ENCODE measurements around the gene INPP4A. TPM values are rescaled to one million over a fixed set of nuclear protein-coding genes. Genes with fewer than 3 reads are reported as not detected.

INPP4A gene
- total and polyA plus RNA-seq, 10 of the 15 experiments (the other 5 are each of a cell fraction or from before 2014, with no cell fraction given), result 4.7 to 62.3 (median 36.9) TPM

DNA sequence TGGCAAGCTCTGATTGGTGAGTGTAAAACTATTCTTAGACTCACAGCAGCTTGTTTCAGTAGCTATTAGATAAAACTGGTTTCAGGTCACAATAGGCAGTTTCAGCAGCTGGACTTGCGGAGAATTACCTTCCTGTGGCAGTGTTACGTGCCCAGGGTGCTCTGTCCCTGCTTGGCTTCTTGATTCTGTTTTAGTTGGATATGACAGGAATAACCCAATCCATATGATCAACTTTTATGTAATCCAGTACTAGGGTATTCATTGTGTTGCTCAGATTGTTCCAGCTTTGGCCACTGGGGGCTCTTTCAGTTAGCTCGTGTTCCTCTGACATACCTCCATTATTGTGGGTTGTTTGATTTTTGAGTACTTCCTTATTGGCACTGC, 43.1 kb downstream of the INPP4A start (continued):
- TF ChIP-seq, protein P1, sequence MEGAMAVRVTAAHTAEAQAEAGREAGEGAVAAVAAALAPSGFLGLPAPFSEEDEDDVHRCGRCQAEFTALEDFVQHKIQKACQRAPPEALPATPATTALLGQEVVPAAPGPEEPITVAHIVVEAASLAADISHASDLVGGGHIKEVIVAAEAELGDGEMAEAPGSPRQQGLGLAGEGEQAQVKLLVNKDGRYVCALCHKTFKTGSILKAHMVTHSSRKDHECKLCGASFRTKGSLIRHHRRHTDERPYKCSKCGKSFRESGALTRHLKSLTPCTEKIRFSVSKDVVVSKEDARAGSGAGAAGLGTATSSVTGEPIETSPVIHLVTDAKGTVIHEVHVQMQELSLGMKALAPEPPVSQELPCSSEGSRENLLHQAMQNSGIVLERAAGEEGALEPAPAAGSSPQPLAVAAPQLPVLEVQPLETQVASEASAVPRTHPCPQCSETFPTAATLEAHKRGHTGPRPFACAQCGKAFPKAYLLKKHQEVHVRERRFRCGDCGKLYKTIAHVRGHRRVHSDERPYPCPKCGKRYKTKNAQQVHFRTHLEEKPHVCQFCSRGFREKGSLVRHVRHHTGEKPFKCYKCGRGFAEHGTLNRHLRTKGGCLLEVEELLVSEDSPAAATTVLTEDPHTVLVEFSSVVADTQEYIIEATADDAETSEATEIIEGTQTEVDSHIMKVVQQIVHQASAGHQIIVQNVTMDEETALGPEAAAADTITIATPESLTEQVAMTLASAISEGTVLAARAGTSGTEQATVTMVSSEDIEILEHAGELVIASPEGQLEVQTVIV (IDR thresholded peaks at IDR 0.05; ENCODE audit: borderline replicate concordance, partially characterized antibody), result no peak
- TF ChIP-seq, protein P2, sequence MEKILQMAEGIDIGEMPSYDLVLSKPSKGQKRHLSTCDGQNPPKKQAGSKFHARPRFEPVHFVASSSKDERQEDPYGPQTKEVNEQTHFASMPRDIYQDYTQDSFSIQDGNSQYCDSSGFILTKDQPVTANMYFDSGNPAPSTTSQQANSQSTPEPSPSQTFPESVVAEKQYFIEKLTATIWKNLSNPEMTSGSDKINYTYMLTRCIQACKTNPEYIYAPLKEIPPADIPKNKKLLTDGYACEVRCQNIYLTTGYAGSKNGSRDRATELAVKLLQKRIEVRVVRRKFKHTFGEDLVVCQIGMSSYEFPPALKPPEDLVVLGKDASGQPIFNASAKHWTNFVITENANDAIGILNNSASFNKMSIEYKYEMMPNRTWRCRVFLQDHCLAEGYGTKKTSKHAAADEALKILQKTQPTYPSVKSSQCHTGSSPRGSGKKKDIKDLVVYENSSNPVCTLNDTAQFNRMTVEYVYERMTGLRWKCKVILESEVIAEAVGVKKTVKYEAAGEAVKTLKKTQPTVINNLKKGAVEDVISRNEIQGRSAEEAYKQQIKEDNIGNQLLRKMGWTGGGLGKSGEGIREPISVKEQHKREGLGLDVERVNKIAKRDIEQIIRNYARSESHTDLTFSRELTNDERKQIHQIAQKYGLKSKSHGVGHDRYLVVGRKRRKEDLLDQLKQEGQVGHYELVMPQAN (conservative IDR thresholded peaks at IDR 0.05), result 0 out of 2 replicates have a peak, but pooled peaks have one; percentile 31
- TF ChIP-seq ZBED1 (IDR thresholded peaks at IDR 0.05; ENCODE audit: borderline replicate concordance), result no peak
- no peak for TF ChIP-seq TBL1XR1 (IDR thresholded peaks at IDR 0.05; ENCODE audit: low read depth, low read length)
- TF ChIP-seq MYC (IDR thresholded peaks at IDR 0.05; ENCODE audit: insufficient read depth, insufficient read length, insufficient replicate concordance, low read length, severe bottlenecking), result no peak
- TF ChIP-seq KAT2A (conservative IDR thresholded peaks at IDR 0.05; ENCODE audit: control insufficient read depth, low read depth, low read length), result no peak
- peak; percentile 61 for TF ChIP-seq CREM (IDR thresholded peaks at IDR 0.05; ENCODE audit: low read depth)
- 0 out of 2 replicates have a peak, but pooled peaks have one; percentile 62 for TF ChIP-seq WRNIP1 (IDR thresholded peaks at IDR 0.05; ENCODE audit: borderline replicate concordance, low read depth, low read length)
- no peak for TF ChIP-seq MYB (IDR thresholded peaks at IDR 0.05; ENCODE audit: borderline replicate concordance, low read depth, low read length)
- TF ChIP-seq RUNX3 (IDR thresholded peaks at IDR 0.05; ENCODE audit: low read length), result peak; percentile 79
- TF ChIP-seq TCF12 (IDR thresholded peaks at IDR 0.05; ENCODE audit: low read depth, low read length), result peak; percentile 91
- no peak for TF ChIP-seq SIX5 (IDR thresholded peaks at IDR 0.05; ENCODE audit: low read depth, low read length, severe bottlenecking)
- no peak; the same call in none of the 2 replicates for TF ChIP-seq PML (IDR thresholded peaks at IDR 0.05; ENCODE audit: low read length)
- no peak for TF ChIP-seq POLR2AphosphoS2 (IDR thresholded peaks at IDR 0.05; ENCODE audit: low read depth, low read length)
- peak; percentile 84; the same call in 1 of the 2 replicates for TF ChIP-seq TCF3 (IDR thresholded peaks at IDR 0.05; ENCODE audit: borderline replicate concordance, insufficient read depth, low read depth, low read length)
- TF ChIP-seq HDAC6 (IDR thresholded peaks at IDR 0.05; ENCODE audit: unreplicated experiment), result no peak
- peak; percentile 83 for TF ChIP-seq IKZF1 (conservative IDR thresholded peaks at IDR 0.05)
- TF ChIP-seq FOXM1 (IDR thresholded peaks at IDR 0.05; ENCODE audit: low read depth, low read length), result peak; percentile 83
- TF ChIP-seq YY1 (IDR thresholded peaks at IDR 0.05; ENCODE audit: low read depth, low read length), result peak; percentile 75
- TF ChIP-seq HDGF (IDR thresholded peaks at IDR 0.05), result no peak
- no peak for TF ChIP-seq ZNF622 (IDR thresholded peaks at IDR 0.05)
- TF ChIP-seq CBX3 (IDR thresholded peaks at IDR 0.05; ENCODE audit: borderline replicate concordance, low read depth), result no peak
- TF ChIP-seq SPI1 (IDR thresholded peaks at IDR 0.05; ENCODE audit: borderline replicate concordance, insufficient read depth, low read depth, low read length), result no peak
- TF ChIP-seq NFYA (IDR thresholded peaks at IDR 0.05; ENCODE audit: borderline replicate concordance, low read depth, low read length), result no peak
- no peak for TF ChIP-seq ZNF384 (IDR thresholded peaks at IDR 0.05; ENCODE audit: borderline replicate concordance, low read depth, low read length)
- TF ChIP-seq, protein P3, sequence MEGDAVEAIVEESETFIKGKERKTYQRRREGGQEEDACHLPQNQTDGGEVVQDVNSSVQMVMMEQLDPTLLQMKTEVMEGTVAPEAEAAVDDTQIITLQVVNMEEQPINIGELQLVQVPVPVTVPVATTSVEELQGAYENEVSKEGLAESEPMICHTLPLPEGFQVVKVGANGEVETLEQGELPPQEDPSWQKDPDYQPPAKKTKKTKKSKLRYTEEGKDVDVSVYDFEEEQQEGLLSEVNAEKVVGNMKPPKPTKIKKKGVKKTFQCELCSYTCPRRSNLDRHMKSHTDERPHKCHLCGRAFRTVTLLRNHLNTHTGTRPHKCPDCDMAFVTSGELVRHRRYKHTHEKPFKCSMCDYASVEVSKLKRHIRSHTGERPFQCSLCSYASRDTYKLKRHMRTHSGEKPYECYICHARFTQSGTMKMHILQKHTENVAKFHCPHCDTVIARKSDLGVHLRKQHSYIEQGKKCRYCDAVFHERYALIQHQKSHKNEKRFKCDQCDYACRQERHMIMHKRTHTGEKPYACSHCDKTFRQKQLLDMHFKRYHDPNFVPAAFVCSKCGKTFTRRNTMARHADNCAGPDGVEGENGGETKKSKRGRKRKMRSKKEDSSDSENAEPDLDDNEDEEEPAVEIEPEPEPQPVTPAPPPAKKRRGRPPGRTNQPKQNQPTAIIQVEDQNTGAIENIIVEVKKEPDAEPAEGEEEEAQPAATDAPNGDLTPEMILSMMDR (IDR thresholded peaks at IDR 0.05 in 2 of 3, conservative IDR thresholded peaks at IDR 0.05 in 1 of 3; ENCODE audit: control insufficient read depth in 2 of 3, extremely low read depth in 1 of 3, insufficient read depth in 1 of 3, low read depth in 3 of 3, low read length in 3 of 3), result peak; percentile 32 to 55 (median 49)
- TF ChIP-seq MEF2B (IDR thresholded peaks at IDR 0.05; ENCODE audit: partially characterized antibody, poor library complexity, severe bottlenecking), result peak; percentile 81

All from GM12878 (cell line).